ENCODE data around the gene TNFAIP8. TPM values are rescaled to one million over a fixed set of nuclear protein-coding genes. Genes with fewer than 3 reads are reported as not detected.
A peak's percentile ranks its signal among the peaks of the same experiment; 100 is the strongest.

TNFAIP8 gene
- total and polyA plus RNA-seq, 10 of the 15 experiments (the other 5 are each of a cell fraction or from before 2014, with no cell fraction given), result 124 to 324 (median 177) TPM

DNA sequence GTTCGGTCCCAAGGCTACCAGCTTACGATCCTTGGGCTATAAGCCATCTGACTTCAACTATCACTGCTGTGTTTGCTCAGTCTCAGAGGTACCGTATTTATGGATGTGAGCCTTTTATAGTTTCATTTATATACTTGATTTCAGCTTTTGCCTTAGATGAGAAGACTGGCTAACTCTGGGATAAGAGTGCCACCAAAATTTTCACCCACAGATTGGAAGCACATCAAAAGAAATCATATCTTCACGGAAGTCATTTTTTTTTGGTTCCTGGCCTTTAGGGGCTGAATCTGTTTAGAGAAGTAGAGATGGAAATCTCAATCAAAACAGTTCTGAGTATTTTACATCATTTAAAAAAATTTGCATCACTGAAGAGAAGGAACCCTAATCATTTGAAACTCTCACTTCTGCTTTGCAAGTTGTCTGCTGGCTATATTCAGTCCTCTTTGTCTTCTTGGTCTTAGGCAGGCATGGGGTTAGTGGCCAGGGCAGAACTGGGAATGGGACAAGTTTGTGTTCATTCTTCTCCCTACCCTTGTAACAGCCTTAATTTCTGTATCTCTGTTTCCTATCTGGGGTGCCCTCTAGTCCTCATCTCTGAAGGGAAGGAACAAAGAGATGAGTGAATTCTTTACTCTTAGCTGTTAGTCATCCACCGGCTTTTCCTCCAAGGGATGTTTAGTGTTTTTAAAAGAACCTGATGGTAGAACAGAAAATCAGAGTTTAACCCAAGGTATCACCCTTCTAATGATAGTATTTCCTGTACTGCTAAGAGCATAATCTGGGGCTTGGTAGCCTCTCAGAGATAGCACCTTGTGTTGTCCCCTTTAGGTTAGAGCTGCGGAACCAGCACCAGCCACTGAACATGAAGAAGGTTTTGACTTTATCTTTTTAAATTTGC, 14.1 kb upstream of the TNFAIP8 start (continued):
- TF ChIP-seq, protein P1, sequence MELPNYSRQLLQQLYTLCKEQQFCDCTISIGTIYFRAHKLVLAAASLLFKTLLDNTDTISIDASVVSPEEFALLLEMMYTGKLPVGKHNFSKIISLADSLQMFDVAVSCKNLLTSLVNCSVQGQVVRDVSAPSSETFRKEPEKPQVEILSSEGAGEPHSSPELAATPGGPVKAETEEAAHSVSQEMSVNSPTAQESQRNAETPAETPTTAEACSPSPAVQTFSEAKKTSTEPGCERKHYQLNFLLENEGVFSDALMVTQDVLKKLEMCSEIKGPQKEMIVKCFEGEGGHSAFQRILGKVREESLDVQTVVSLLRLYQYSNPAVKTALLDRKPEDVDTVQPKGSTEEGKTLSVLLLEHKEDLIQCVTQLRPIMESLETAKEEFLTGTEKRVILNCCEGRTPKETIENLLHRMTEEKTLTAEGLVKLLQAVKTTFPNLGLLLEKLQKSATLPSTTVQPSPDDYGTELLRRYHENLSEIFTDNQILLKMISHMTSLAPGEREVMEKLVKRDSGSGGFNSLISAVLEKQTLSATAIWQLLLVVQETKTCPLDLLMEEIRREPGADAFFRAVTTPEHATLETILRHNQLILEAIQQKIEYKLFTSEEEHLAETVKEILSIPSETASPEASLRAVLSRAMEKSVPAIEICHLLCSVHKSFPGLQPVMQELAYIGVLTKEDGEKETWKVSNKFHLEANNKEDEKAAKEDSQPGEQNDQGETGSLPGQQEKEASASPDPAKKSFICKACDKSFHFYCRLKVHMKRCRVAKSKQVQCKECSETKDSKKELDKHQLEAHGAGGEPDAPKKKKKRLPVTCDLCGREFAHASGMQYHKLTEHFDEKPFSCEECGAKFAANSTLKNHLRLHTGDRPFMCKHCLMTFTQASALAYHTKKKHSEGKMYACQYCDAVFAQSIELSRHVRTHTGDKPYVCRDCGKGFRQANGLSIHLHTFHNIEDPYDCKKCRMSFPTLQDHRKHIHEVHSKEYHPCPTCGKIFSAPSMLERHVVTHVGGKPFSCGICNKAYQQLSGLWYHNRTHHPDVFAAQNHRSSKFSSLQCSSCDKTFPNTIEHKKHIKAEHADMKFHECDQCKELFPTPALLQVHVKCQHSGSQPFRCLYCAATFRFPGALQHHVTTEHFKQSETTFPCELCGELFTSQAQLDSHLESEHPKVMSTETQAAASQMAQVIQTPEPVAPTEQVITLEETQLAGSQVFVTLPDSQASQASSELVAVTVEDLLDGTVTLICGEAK (IDR thresholded peaks at IDR 0.05; ENCODE audit: borderline replicate concordance), result peak; percentile 51; the same call in 1 of the 2 replicates
- TF ChIP-seq, protein P2, sequence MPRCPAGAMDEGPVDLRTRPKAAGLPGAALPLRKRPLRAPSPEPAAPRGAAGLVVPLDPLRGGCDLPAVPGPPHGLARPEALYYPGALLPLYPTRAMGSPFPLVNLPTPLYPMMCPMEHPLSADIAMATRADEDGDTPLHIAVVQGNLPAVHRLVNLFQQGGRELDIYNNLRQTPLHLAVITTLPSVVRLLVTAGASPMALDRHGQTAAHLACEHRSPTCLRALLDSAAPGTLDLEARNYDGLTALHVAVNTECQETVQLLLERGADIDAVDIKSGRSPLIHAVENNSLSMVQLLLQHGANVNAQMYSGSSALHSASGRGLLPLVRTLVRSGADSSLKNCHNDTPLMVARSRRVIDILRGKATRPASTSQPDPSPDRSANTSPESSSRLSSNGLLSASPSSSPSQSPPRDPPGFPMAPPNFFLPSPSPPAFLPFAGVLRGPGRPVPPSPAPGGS (IDR thresholded peaks at IDR 0.05; ENCODE audit: borderline replicate concordance, insufficient read depth, low read depth, low read length, poor library complexity, severe bottlenecking), result peak; percentile 20
- TF ChIP-seq, protein P3, sequence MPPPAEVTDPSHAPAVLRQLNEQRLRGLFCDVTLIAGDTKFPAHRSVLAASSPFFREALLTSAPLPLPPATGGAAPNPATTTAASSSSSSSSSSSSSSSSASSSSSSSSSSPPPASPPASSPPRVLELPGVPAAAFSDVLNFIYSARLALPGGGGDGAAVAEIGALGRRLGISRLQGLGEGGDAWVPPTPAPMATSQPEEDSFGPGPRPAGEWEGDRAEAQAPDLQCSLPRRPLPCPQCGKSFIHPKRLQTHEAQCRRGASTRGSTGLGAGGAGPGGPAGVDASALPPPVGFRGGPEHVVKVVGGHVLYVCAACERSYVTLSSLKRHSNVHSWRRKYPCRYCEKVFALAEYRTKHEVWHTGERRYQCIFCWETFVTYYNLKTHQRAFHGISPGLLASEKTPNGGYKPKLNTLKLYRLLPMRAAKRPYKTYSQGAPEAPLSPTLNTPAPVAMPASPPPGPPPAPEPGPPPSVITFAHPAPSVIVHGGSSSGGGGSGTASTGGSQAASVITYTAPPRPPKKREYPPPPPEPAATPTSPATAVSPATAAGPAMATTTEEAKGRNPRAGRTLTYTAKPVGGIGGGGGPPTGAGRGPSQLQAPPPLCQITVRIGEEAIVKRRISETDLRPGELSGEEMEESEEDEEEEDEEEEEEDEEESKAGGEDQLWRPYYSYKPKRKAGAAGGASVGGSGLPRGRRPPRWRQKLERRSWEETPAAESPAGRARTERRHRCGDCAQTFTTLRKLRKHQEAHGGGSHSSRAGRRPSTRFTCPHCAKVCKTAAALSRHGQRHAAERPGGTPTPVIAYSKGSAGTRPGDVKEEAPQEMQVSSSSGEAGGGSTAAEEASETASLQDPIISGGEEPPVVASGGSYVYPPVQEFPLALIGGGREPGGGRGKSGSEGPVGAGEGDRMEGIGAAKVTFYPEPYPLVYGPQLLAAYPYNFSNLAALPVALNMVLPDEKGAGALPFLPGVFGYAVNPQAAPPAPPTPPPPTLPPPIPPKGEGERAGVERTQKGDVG (CRISPR knock-in tag; IDR thresholded peaks at IDR 0.05), result no peak
- TF ChIP-seq RFX5 (IDR thresholded peaks at IDR 0.05; ENCODE audit: low read depth, low read length) (no peak), MEF2B (IDR thresholded peaks at IDR 0.05; ENCODE audit: partially characterized antibody, poor library complexity, severe bottlenecking) (peak; percentile 41), CBFB (IDR thresholded peaks at IDR 0.05; ENCODE audit: low read depth) (peak; percentile 30; the same call in 1 of the 2 replicates), JUNB (IDR thresholded peaks at IDR 0.05) (peak; percentile 51), TCF12 (IDR thresholded peaks at IDR 0.05; ENCODE audit: low read depth, low read length) (0 out of 2 replicates have a peak, but pooled peaks have one; percentile 20), RBBP5 (conservative IDR thresholded peaks at IDR 0.05) (no peak), BACH1 (IDR thresholded peaks at IDR 0.05; ENCODE audit: borderline replicate concordance) (peak; percentile 64; the same call in 1 of the 2 replicates), YY1 (IDR thresholded peaks at IDR 0.05; ENCODE audit: low read depth, low read length) (no peak), MTA3 (IDR thresholded peaks at IDR 0.05; ENCODE audit: borderline replicate concordance, low read length) (no peak; the same call in 1 of the 2 replicates), POU2F2 (IDR thresholded peaks at IDR 0.05; ENCODE audit: borderline replicate concordance, low read depth, low read length) (peak; percentile 89; the same call in 2 of the 3 replicates)
- TF ChIP-seq, protein P4, sequence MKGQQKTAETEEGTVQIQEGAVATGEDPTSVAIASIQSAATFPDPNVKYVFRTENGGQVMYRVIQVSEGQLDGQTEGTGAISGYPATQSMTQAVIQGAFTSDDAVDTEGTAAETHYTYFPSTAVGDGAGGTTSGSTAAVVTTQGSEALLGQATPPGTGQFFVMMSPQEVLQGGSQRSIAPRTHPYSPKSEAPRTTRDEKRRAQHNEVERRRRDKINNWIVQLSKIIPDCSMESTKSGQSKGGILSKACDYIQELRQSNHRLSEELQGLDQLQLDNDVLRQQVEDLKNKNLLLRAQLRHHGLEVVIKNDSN (IDR thresholded peaks at IDR 0.05; ENCODE audit: borderline replicate concordance, extremely low read length, insufficient read depth, low read depth, low read length), result no peak

Measured in GM12878 (cell line).